SH-SY5Y (cell line): Measurements from ENCODE around the gene TOE1.

Experiments used
- GATA2 ChIP-seq: IDR thresholded peaks from 2 replicates; pipeline ENCODE4 v1.6.1; 2011; ENCODE audit warnings: mild to moderate bottlenecking, low read depth, low read length
- GATA3 ChIP-seq: IDR thresholded peaks from 2 replicates; pipeline ENCODE4 v1.6.1; 2011; ENCODE audit warnings: low read depth, mild to moderate bottlenecking, low read length, moderate library complexity

DNA sequence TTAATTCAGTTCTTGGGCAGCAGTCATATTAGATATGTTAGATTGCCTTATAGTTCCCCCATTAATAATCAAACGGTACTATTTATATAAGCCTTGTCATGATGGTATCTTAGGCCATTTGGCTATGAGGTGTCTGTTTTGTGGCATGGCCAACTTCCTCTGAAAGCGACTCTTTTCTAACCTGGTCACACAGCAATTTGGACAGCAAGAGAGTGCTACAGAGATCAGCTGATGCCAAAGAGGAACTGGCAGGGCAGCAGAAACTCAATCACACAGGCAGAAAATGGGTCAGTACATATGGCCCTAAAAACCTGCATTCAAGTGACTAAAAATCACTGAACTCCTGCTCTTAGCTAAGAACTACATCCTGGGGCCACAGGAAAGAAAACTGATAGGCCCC is 13.7 kb downstream of the TOE1 start:
- TF ChIP-seq GATA3 (no peak), GATA2 (no peak)
